Left ventricle myocardium inferior (tissue), 1 donor: ENCODE results near the gene UNC5A. TPM values are rescaled to one million over a fixed set of nuclear protein-coding genes. Genes with fewer than 3 reads are reported as not detected.

Experiments
- DNase-seq: peaks from one replicate; pipeline ENCODE4 v3.0.0-alpha.2; 2020
- H3K27ac ChIP-seq: fragments of 200-600 bp; replicated peaks from 2 replicates; pipeline ENCODE4 v1.8.0; 2021
- H3K27me3 ChIP-seq: fragments of 200-600 bp; 2 replicates; pipeline ENCODE4 v1.8.0; 2021; ENCODE audit warnings: low read depth
- H3K36me3 ChIP-seq: fragments of 200-600 bp; 2 replicates; pipeline ENCODE4 v1.8.0; 2021
- H3K4me1 ChIP-seq: fragments of 200-600 bp; 2 replicates; pipeline ENCODE4 v1.8.0; 2021
- H3K4me3 ChIP-seq: fragments of 200-600 bp; 2 replicates; pipeline ENCODE4 v1.8.0; 2021; ENCODE audit warnings: mild to moderate bottlenecking, moderate library complexity
- H3K9me3 ChIP-seq: fragments of 200-600 bp; replicated peaks from 2 replicates; pipeline ENCODE4 v1.8.0; 2021
- CTCF ChIP-seq: fragments of 200-600 bp; IDR thresholded peaks from 2 replicates; pipeline ENCODE4 v1.8.0; 2021; ENCODE audit warnings: antibody characterized with exemption, mild to moderate bottlenecking, borderline replicate concordance
- intact Hi-C: fragments of 100-400 bp; cut with micrococcal nuclease; formaldehyde crosslinking; loops from one replicate; pipeline ENCODE4 v1.11.0; 2022
- total RNA-seq: library from RNA; stranded (reverse); fragmentation: NEBNext Ultra II Directional; extraction: Animal tissue kit (Norgen Biotek cat#: 25700); gene quantifications from one replicate; pipeline ENCODE4 v1.2.1, GENCODE V29; 2021
- donor health status: DM: no; HTN: yes; CAD: no; lungs with severe emphysema.

UNC5A gene
- total RNA-seq, 1 donor from 2014 or later = not detected

- Histone ChIP-seq H3K9me3 (no peaks in the 10 kb centered on the region), H3K27me3 (peaks cover 56% of the 10 kb centered on the region), H3K4me3 (no peak overlapping the region), H3K4me1 (no peaks in the 10 kb centered on the region), H3K27ac (no peak overlapping the region), H3K36me3 (no peaks in the 10 kb centered on the region)
- intact Hi-C loops = no loop called here
- no peak for TF ChIP-seq CTCF
- DNase-seq = peak; percentile 90
These were observed 27.4 kb downstream of the UNC5A start for GRCh38 chr5:176837707-176838115.

- intact Hi-C loops = no loop called here
- no peaks in the 10 kb centered on the region for H3K36me3 ChIP-seq
- no peak for DNase-seq
- H3K4me3 ChIP-seq = no peak overlapping the region
- H3K27me3 ChIP-seq = peaks cover 89% of the 10 kb centered on the region
- TF ChIP-seq CTCF = no peak
- H3K27ac ChIP-seq = no peak overlapping the region
- H3K4me1 ChIP-seq = no peaks in the 10 kb centered on the region
- H3K9me3 ChIP-seq = no peaks in the 10 kb centered on the region
These were observed 33.3 kb downstream of the UNC5A start for GRCh38 chr5:176843673-176844072.

- intact Hi-C loops = no loop called here
These were observed 33.9 kb downstream of the UNC5A start for GRCh38 chr5:176844281-176844680.

GRCh38 chr5:176844706-176845391 is 34.5 kb downstream of the UNC5A start:
- H3K4me3 ChIP-seq = no peak overlapping the region
- TF ChIP-seq CTCF = no peak
- no peaks in the 10 kb centered on the region for H3K9me3 ChIP-seq
- H3K27ac ChIP-seq = no peak overlapping the region
- no peaks in the 10 kb centered on the region for H3K36me3 ChIP-seq
- no peak for DNase-seq
- peaks cover 100% of the 10 kb centered on the region for H3K27me3 ChIP-seq
- intact Hi-C loops = no loop called here
- no peaks in the 10 kb centered on the region for H3K4me1 ChIP-seq

More at GRCh38 chr5:176844281-176844680, 33.9 kb downstream of the UNC5A start:
- Histone ChIP-seq H3K9me3 (no peaks in the 10 kb centered on the region), H3K4me3 (no peak overlapping the region), H3K36me3 (no peaks in the 10 kb centered on the region), H3K27ac (no peak overlapping the region), H3K27me3 (peaks cover 95% of the 10 kb centered on the region), H3K4me1 (no peaks in the 10 kb centered on the region)
- no peak for TF ChIP-seq CTCF
- no peak for DNase-seq

- H3K27me3 ChIP-seq = peaks cover 100% of the 10 kb centered on the region
- intact Hi-C loops = no loop called here
- no peak for TF ChIP-seq CTCF
- no peaks in the 10 kb centered on the region for H3K9me3 ChIP-seq
- no peak for DNase-seq
- H3K36me3 ChIP-seq = no peaks in the 10 kb centered on the region
- no peaks in the 10 kb centered on the region for H3K4me1 ChIP-seq
- no peak overlapping the region for H3K27ac ChIP-seq
- H3K4me3 ChIP-seq = no peak overlapping the region
These were observed 35.0 kb downstream of the UNC5A start for GRCh38 chr5:176845392-176845713.
